ENCODE measurements around the gene LDLRAD3.

The LDLRAD3 gene

GRCh38 chr11:36104660-36104992 is 160.8 kb downstream of the LDLRAD3 start:
- H3K36me3 ChIP-seq (replicated peaks; ENCODE audit: low read depth, low read length) = no peaks in the 10 kb centered on the region
- H3K27me3 ChIP-seq (ENCODE audit: low read depth, low read length) = peaks cover under 1% of the 10 kb centered on the region
- no peak for TF ChIP-seq CTCF (IDR thresholded peaks at IDR 0.05; ENCODE audit: low read depth, low read length)
- no peak for TF ChIP-seq EZH2phosphoT487 (IDR thresholded peaks at IDR 0.05; ENCODE audit: low read depth)
- no peak overlapping the region for H3K9ac ChIP-seq (ENCODE audit: low read length)
- H4K20me1 ChIP-seq (ENCODE audit: insufficient read depth, low read length) = no peaks in the 10 kb centered on the region
- no peaks in the 10 kb centered on the region for H3K4me1 ChIP-seq (ENCODE audit: low read length)
- H3K79me2 ChIP-seq (ENCODE audit: low read length) = no peaks in the 10 kb centered on the region
- no peak overlapping the region for H3K27ac ChIP-seq (ENCODE audit: low read length)
- no peaks in the 10 kb centered on the region for H3K9me3 ChIP-seq (ENCODE audit: insufficient read depth, low read length)
- H3K4me3 ChIP-seq (ENCODE audit: low read length) = no peak overlapping the region
- H3K4me2 ChIP-seq (ENCODE audit: low read length) = no peak overlapping the region
- H2AFZ ChIP-seq (ENCODE audit: low read depth, low read length) = no peak overlapping the region

GRCh38 chr11:36105743-36106581 is 162.1 kb downstream of the LDLRAD3 start:
- Histone ChIP-seq H3K9ac (ENCODE audit: low read length) (no peak overlapping the region), H3K27ac (ENCODE audit: low read length) (no peak overlapping the region), H3K36me3 (replicated peaks; ENCODE audit: low read depth, low read length) (no peaks in the 10 kb centered on the region), H3K79me2 (ENCODE audit: low read length) (no peaks in the 10 kb centered on the region), H3K4me3 (ENCODE audit: low read length) (no peak overlapping the region), H3K27me3 (ENCODE audit: low read depth, low read length) (peaks cover 13% of the 10 kb centered on the region), H4K20me1 (ENCODE audit: insufficient read depth, low read length) (no peaks in the 10 kb centered on the region), H3K9me3 (ENCODE audit: insufficient read depth, low read length) (no peaks in the 10 kb centered on the region), H3K4me2 (ENCODE audit: low read length) (no peak overlapping the region), H2AFZ (ENCODE audit: low read depth, low read length) (no peak overlapping the region), H3K4me1 (ENCODE audit: low read length) (no peaks in the 10 kb centered on the region)
- TF ChIP-seq EZH2phosphoT487 (IDR thresholded peaks at IDR 0.05; ENCODE audit: low read depth) (no peak), CTCF (IDR thresholded peaks at IDR 0.05; ENCODE audit: low read depth, low read length) (no peak)

GRCh38 chr11:36107547-36107946 is 163.7 kb downstream of the LDLRAD3 start:
- Histone ChIP-seq H3K27ac (ENCODE audit: low read length) (no peak overlapping the region), H3K4me3 (ENCODE audit: low read length) (no peak overlapping the region), H4K20me1 (ENCODE audit: insufficient read depth, low read length) (no peaks in the 10 kb centered on the region), H3K4me2 (ENCODE audit: low read length) (no peak overlapping the region), H3K27me3 (ENCODE audit: low read depth, low read length) (peaks cover 26% of the 10 kb centered on the region), H3K79me2 (ENCODE audit: low read length) (no peaks in the 10 kb centered on the region), H3K4me1 (ENCODE audit: low read length) (no peaks in the 10 kb centered on the region), H2AFZ (ENCODE audit: low read depth, low read length) (no peak overlapping the region), H3K9me3 (ENCODE audit: insufficient read depth, low read length) (no peaks in the 10 kb centered on the region), H3K9ac (ENCODE audit: low read length) (no peak overlapping the region), H3K36me3 (replicated peaks; ENCODE audit: low read depth, low read length) (no peaks in the 10 kb centered on the region)
- TF ChIP-seq EZH2phosphoT487 (IDR thresholded peaks at IDR 0.05; ENCODE audit: low read depth) (no peak), CTCF (IDR thresholded peaks at IDR 0.05; ENCODE audit: low read depth, low read length) (no peak)

- Histone ChIP-seq H3K36me3 (replicated peaks; ENCODE audit: low read depth, low read length) (no peaks in the 10 kb centered on the region), H3K27ac (ENCODE audit: low read length) (no peak overlapping the region), H3K9me3 (ENCODE audit: insufficient read depth, low read length) (no peaks in the 10 kb centered on the region), H3K79me2 (ENCODE audit: low read length) (no peaks in the 10 kb centered on the region), H3K4me1 (ENCODE audit: low read length) (no peaks in the 10 kb centered on the region), H3K4me3 (ENCODE audit: low read length) (no peak overlapping the region), H4K20me1 (ENCODE audit: insufficient read depth, low read length) (no peaks in the 10 kb centered on the region), H2AFZ (ENCODE audit: low read depth, low read length) (no peak overlapping the region), H3K27me3 (ENCODE audit: low read depth, low read length) (peaks cover 33% of the 10 kb centered on the region), H3K9ac (ENCODE audit: low read length) (no peak overlapping the region), H3K4me2 (ENCODE audit: low read length) (no peak overlapping the region)
- no peak for TF ChIP-seq EZH2phosphoT487 (IDR thresholded peaks at IDR 0.05; ENCODE audit: low read depth)
- TF ChIP-seq CTCF (IDR thresholded peaks at IDR 0.05; ENCODE audit: low read depth, low read length) = no peak
Measured at GRCh38 chr11:36108881-36109589, 165.2 kb downstream of the LDLRAD3 start.
